Progenitor cell of endocrine pancreas (in vitro differentiated cells): Measurements from ENCODE around the gene C4orf50. TPM values are rescaled to one million over a fixed set of nuclear protein-coding genes. Genes with fewer than 3 reads are reported as not detected.

Source experiments
- DNase-seq: peaks from one replicate; pipeline ENCODE4 v3.0.0; 2021; ENCODE audit warnings: low spot score; ENCODE audit not compliant: unreplicated experiment
- H3K27ac Mint-ChIP-seq: 2 replicates; pipeline ENCODE4 v1.8.0; 2021; ENCODE audit warnings: mild to moderate bottlenecking, moderate library complexity, mixed read lengths
- H3K27me3 Mint-ChIP-seq: 2 replicates; pipeline ENCODE4 v1.8.0; 2021; ENCODE audit warnings: mixed read lengths
- H3K36me3 Mint-ChIP-seq: 2 replicates; pipeline ENCODE4 v1.8.0; 2022; ENCODE audit warnings: mixed read lengths; ENCODE audit not compliant: insufficient read depth
- H3K4me1 Mint-ChIP-seq: 2 replicates; pipeline ENCODE4 v1.8.0; 2021; ENCODE audit warnings: low read depth, mixed read lengths
- H3K4me3 Mint-ChIP-seq: 2 replicates; pipeline ENCODE4 v1.8.0; 2021; ENCODE audit warnings: low read depth, mild to moderate bottlenecking, moderate library complexity, mixed read lengths
- H3K9me3 Mint-ChIP-seq: 2 replicates; pipeline ENCODE4 v1.8.0; 2021; ENCODE audit warnings: low read depth, mixed read lengths
- CTCF ChIP-seq: fragments of 200-600 bp; sonication (generic); IDR thresholded peaks from one replicate; pipeline ENCODE4 v1.5.0; 2021; ENCODE audit warnings: antibody characterized with exemption, mild to moderate bottlenecking; ENCODE audit not compliant: unreplicated experiment
- total RNA-seq: library from RNA; stranded (reverse); gene quantifications from 2 replicates; pipeline ENCODE4 v1.2.1, GENCODE V29; 2021

The C4orf50 gene
- total RNA-seq, 1 donor from 2014 or later, result 0.19 TPM

DNA sequence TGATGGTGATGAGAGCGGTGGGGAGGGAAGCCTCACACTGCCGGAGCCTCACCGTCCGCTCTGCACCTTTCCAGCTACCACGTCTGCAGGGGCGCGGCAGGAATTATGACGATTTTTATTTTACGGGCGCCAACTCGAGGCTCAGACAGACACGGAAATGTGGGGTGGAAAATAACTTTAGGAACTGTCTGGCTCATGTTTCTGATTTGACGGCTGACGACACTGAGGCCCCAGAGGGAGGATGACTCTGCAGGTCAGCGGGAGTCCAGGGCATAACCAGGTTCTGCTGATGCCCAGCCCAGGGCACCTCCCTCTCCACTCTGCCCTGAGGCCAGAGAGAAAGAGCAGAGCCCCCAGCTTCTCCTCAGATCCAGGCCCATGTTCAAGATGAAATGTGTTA is 43.9 kb downstream of the C4orf50 start:
- no peak overlapping the region for H3K27ac Mint-ChIP-seq
- peaks cover 20% of the 10 kb centered on the region for H3K27me3 Mint-ChIP-seq
- H3K4me1 Mint-ChIP-seq, result no peaks in the 10 kb centered on the region
- no peak for TF ChIP-seq CTCF
- no peak for DNase-seq
- no peaks in the 10 kb centered on the region for H3K36me3 Mint-ChIP-seq
- H3K4me3 Mint-ChIP-seq, result no peak overlapping the region
- no peaks in the 10 kb centered on the region for H3K9me3 Mint-ChIP-seq

DNA sequence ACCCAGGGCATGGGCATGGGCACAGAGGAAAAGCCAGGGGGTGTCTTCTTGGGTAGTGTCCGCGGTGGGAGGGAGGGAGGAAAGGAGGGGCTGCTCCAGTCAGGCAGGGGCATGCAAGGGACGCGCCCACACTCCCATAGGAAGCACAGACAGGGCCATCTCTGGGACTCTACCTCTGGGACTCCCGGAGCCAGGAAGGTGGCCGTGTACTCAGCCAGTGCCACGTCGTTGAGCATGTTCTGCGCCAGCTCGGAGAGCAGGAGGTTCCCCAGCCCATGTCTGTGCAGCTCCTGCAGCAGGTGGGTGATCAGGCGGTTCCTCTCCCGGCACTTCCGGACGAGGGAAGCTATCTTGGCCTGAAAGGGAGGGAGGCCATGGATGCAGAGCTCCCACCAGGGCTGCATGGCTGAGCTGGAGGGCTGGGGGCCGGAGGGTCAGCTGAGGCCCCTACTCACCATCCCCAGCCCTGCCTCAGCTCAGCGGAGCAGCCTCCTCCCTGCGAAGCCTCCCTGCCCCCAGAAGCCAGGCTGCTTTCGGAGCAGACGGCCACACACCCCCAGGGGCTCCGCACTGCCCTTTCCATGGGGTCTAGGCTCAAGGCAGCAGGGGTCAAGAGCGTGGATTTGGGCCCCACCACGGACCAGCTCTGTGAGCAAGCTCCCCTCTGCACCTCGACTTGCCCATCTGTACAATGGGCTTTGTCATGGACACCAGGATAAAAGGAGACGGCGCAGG is 44.6 kb downstream of the C4orf50 start:
- no peaks in the 10 kb centered on the region for H3K4me1 Mint-ChIP-seq
- no peak overlapping the region for H3K27ac Mint-ChIP-seq
- H3K36me3 Mint-ChIP-seq, result no peaks in the 10 kb centered on the region
- H3K27me3 Mint-ChIP-seq, result peaks cover 20% of the 10 kb centered on the region
- no peak for TF ChIP-seq CTCF
- no peaks in the 10 kb centered on the region for H3K9me3 Mint-ChIP-seq
- DNase-seq, result no peak
- H3K4me3 Mint-ChIP-seq, result no peak overlapping the region

DNA sequence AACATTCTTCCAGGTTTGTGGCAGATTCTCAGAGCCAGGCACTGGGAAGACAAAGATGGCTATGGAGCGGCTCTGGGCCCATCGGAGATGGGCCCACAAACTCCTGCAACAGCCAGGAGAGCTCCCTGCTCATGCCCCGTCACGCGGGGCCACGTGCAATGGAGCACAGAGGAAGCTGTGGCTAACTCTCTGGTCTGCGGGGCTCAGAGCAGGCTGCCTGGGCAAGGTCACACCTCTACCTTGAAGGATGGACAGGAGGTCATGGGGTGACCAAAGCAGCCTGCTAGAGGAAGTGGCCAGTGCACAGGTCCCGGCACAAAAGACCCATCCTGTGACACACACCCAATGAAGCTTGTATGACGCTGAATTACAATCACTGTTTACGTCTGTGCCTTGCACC is 45.2 kb downstream of the C4orf50 start:
- no peak for TF ChIP-seq CTCF
- no peak overlapping the region for H3K27ac Mint-ChIP-seq
- no peak overlapping the region for H3K4me3 Mint-ChIP-seq
- no peaks in the 10 kb centered on the region for H3K4me1 Mint-ChIP-seq
- H3K9me3 Mint-ChIP-seq, result no peaks in the 10 kb centered on the region
- H3K36me3 Mint-ChIP-seq, result no peaks in the 10 kb centered on the region
- DNase-seq, result no peak
- peaks cover 22% of the 10 kb centered on the region for H3K27me3 Mint-ChIP-seq

GRCh38 chr4:5972571-5972970 is 45.7 kb downstream of the C4orf50 start:
- DNase-seq, result no peak
- H3K4me3 Mint-ChIP-seq, result no peak overlapping the region
- no peak overlapping the region for H3K27ac Mint-ChIP-seq
- H3K36me3 Mint-ChIP-seq, result no peaks in the 10 kb centered on the region
- no peaks in the 10 kb centered on the region for H3K4me1 Mint-ChIP-seq
- TF ChIP-seq CTCF, result no peak
- H3K9me3 Mint-ChIP-seq, result no peaks in the 10 kb centered on the region
- H3K27me3 Mint-ChIP-seq, result peaks cover 19% of the 10 kb centered on the region

GRCh38 chr4:5971078-5971450 is 47.2 kb downstream of the C4orf50 start:
- H3K27ac Mint-ChIP-seq, result no peak overlapping the region
- H3K27me3 Mint-ChIP-seq, result peaks cover 18% of the 10 kb centered on the region
- H3K4me3 Mint-ChIP-seq, result no peak overlapping the region
- no peaks in the 10 kb centered on the region for H3K9me3 Mint-ChIP-seq
- no peak for DNase-seq
- H3K36me3 Mint-ChIP-seq, result no peaks in the 10 kb centered on the region
- no peak for TF ChIP-seq CTCF
- H3K4me1 Mint-ChIP-seq, result no peaks in the 10 kb centered on the region
